AG04450 (cell line): ENCODE results near the gene NF1. TPM values are rescaled to one million over a fixed set of nuclear protein-coding genes. Genes with fewer than 3 reads are reported as not detected.

ENCODE experiments used
- CTCF ChIA-PET: fragments of 300-600, 350-600 bp; formaldehyde crosslinking; extraction: SDS; loops from one replicate; lab custom pipeline; 2022; ENCODE audit warnings: antibody characterized with exemption, inconsistent platforms; lab: Charles Lee
- POLR2A ChIA-PET: fragments of 350-600 bp; formaldehyde crosslinking; extraction: SDS; loops from one replicate; lab custom pipeline; 2021; ENCODE audit warnings: antibody characterized with exemption, inconsistent platforms; lab: Yijun Ruan, JAX
- DNase-seq: peaks from one replicate; pipeline ENCODE4 v3.0.0-alpha.2; 2011; ENCODE audit warnings: low read depth, low spot score
- H3K27ac ChIP-seq: one replicate; pipeline ENCODE4 v1.5.1; 2012; ENCODE audit warnings: low read depth, low read length, control low read depth
- H3K27me3 ChIP-seq: one replicate; pipeline ENCODE4 v1.6.0; 2012; ENCODE audit warnings: low read length; ENCODE audit not compliant: control insufficient read depth, insufficient read depth
- H3K4me3 ChIP-seq: 2 replicates; pipeline ENCODE4 v1.5.1; 2011; ENCODE audit warnings: mild to moderate bottlenecking, low read depth, low read length, control low read depth
- H3K9me3 ChIP-seq: 2 replicates; pipeline ENCODE4 v1.5.1; 2012; ENCODE audit warnings: low read length; ENCODE audit not compliant: control insufficient read depth, insufficient read depth
- CTCF ChIP-seq: IDR thresholded peaks from 2 replicates; pipeline ENCODE4 v1.5.1; 2011; ENCODE audit warnings: low read depth, low read length, control low read depth, inconsistent platforms
- polyA plus RNA-seq: library from polyadenylated mRNA; depleted of rRNA; stranded (reverse); fragments of >200 nt; gene quantifications from 2 replicates; pipeline ENCODE4 v1.2.3, GENCODE V29; 2011

The NF1 gene
- polyA plus RNA-seq, 1 experiment: 60.5 TPM

DNA sequence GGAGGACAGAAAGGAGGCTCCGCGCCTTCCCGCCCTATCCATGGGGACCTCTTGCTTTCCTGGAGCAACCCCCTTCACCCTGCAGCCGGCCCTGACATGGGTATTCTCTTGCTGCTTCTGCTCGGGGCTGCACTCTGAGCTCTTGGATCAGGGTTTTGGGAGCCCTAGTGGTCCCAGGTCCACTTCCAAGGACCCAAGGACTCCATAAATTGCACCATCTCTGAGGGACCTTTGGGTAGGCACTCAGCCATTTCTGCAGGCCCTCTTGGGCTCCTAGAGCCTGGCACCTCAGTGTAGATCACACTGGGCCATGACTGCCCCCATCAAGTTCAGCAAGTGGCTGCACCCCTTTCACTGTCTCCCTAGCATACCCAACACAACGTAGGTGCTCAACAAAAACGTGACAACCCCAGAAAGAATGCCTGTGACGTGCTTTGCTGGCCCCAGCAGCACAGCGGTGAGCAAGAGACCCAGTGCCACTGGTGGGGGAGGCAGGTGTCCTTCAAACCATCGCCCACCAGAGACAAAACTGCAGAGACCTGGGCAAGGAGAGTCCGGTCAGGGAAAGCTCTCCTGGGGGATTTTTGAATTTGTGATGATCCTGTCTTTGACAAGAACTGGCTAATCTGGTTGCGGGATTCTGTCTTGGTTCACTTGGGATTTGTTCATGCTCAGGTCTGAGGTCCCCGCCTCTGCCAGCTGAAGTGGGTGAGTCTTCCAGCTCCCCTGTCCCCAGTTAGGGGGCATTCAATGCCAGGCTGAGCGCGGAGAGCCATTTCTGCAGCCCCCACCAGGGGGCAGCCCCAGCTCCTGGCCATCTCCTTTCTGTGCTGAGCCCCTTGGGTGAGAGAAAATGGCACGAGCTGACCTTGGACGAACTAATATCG lies 294.2 kb downstream of the NF1 start:
- ChIA-PET POLR2A (no interaction called here), CTCF (interaction anchor here (0.8 to 1.4 kb wide), 9 partner anchors 15 to 454 kb away, joined by 3 to 5 read pairs (median 4); no protein-coding TSS in a partner anchor)
- TF ChIP-seq CTCF: peak; percentile 73
- no peak overlapping the region for H3K4me3 ChIP-seq
- no peaks in the 10 kb centered on the region for H3K9me3 ChIP-seq
- H3K27ac ChIP-seq: no peak overlapping the region
- peaks cover 31% of the 10 kb centered on the region for H3K27me3 ChIP-seq
- DNase-seq: no peak

GRCh38 chr17:31389657-31390381 lies 295.0 kb downstream of the NF1 start:
- ChIA-PET POLR2A (no interaction called here), CTCF (interaction anchor here (0.6 to 1.3 kb wide), 8 partner anchors 15 to 453 kb away, joined by 3 to 5 read pairs (median 4); no protein-coding TSS in a partner anchor)
- Histone ChIP-seq H3K27me3 (peaks cover 31% of the 10 kb centered on the region), H3K27ac (no peak overlapping the region), H3K4me3 (no peak overlapping the region), H3K9me3 (no peaks in the 10 kb centered on the region)
- no peak for DNase-seq
- TF ChIP-seq CTCF: no peak

DNA sequence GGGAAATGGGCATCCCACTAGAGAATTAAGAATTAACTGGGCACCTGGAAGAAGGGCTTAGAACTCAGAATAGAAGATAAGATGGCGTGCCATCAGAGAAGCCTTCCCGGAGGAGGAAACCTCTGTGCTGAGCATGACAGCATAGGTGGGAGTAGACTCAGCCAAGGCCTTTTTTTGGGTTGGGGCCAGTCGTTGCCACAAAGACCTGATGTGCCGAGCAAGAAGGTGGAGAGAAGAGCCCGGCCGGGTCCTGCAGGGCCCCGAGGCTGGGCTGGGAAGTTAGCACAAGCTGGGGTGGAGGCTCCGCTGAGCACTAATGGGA lies 295.6 kb downstream of the NF1 start:
- DNase-seq: no peak
- ChIA-PET POLR2A (no interaction called here), CTCF (interaction anchor here (0.6 kb wide), 1 partner anchor 11 kb away, joined by 4 read pairs; no protein-coding TSS in a partner anchor)
- no peak overlapping the region for H3K4me3 ChIP-seq
- H3K9me3 ChIP-seq: no peaks in the 10 kb centered on the region
- H3K27ac ChIP-seq: no peak overlapping the region
- peaks cover 35% of the 10 kb centered on the region for H3K27me3 ChIP-seq
- TF ChIP-seq CTCF: no peak

DNA sequence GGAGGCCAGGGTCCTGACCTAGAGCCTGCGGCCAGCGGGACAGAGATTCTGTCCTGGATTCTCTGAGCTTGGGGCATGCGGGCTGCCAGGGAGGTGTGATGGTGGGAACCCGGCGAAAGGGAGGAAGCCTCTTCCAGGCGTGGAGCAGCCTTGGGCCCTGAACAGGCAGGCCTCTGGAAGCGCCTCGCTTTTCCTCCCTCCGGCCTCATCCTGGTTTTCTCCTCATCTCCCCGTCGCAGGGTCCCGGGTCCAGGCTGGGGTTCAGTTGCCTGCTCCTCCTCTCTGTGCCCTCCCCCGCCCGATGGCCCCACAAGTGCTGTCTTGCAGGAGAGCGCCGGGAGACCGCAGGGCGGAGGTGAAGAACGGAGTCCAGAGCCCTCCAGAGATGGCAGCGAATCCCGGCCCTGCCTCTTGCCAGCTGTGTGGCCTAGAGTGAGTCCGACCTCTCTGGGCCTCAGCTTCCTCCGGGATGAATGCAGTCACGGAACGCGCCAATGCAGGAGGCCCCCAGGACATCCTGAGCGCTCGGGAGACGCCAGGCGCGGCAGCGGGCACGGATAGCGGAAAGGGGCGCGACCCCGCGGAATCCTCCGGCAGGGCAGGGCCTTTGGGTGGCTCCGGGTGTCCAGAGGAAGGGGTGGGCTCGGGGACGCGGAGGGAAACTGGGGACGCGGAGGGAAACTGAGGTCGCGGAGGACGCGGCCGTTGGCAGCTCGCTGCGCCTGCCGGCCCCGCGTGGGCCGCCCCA lies 296.1 kb downstream of the NF1 start:
- TF ChIP-seq CTCF: no peak
- Histone ChIP-seq H3K27ac (no peak overlapping the region), H3K4me3 (peak overlapping the region; percentile 38), H3K27me3 (peaks cover 36% of the 10 kb centered on the region), H3K9me3 (no peaks in the 10 kb centered on the region)
- CTCF ChIA-PET: interaction anchor here (0.5 to 0.6 kb wide), 2 partner anchors 10 to 511 kb away, joined by 3 to 4 read pairs; partner anchors contain the start of gene UTP6
- POLR2A ChIA-PET: no interaction called here
- no peak for DNase-seq
